Activated CD4-positive, alpha-beta T cell treated with anti-CD3 and anti-CD28 coated beads, Interleukin-2, amount 10 ng/mL, durations not matched to agents 24 days and 14 days (primary cell): ENCODE results near the gene PAM16. TPM values are rescaled to one million over a fixed set of nuclear protein-coding genes. Genes with fewer than 3 reads are reported as not detected.

ENCODE experiments used
- DNase-seq: peaks from one replicate; pipeline ENCODE4 v3.0.0; 2022
- H3K27ac Mint-ChIP-seq: one replicate; pipeline ENCODE4 v1.8.0; 2022; ENCODE audit warnings: mild to moderate bottlenecking, mixed read lengths
- H3K27me3 Mint-ChIP-seq: one replicate; pipeline ENCODE4 v1.8.0; 2022; ENCODE audit warnings: mixed read lengths
- H3K36me3 Mint-ChIP-seq: one replicate; pipeline ENCODE4 v1.8.0; 2022; ENCODE audit warnings: low read depth, mild to moderate bottlenecking, mixed read lengths
- H3K4me1 Mint-ChIP-seq: one replicate; pipeline ENCODE4 v1.8.0; 2021; ENCODE audit warnings: mixed read lengths
- H3K4me3 Mint-ChIP-seq: one replicate; pipeline ENCODE4 v1.8.0; 2022; ENCODE audit warnings: mild to moderate bottlenecking, moderate library complexity, mixed read lengths
- H3K9me3 Mint-ChIP-seq: one replicate; pipeline ENCODE4 v1.8.0; 2021; ENCODE audit warnings: mixed read lengths
- intact Hi-C: fragments of 100-400 bp; cut with micrococcal nuclease; formaldehyde crosslinking; loops from one replicate; pipeline ENCODE4 v1.15.1; 2023
- total RNA-seq: library from RNA; stranded (reverse); gene quantifications from 2 replicates; pipeline ENCODE4 v1.2.3, GENCODE V29; 2022

The PAM16 gene
- total RNA-seq, 1 donor from 2014 or later: 104 TPM

DNA sequence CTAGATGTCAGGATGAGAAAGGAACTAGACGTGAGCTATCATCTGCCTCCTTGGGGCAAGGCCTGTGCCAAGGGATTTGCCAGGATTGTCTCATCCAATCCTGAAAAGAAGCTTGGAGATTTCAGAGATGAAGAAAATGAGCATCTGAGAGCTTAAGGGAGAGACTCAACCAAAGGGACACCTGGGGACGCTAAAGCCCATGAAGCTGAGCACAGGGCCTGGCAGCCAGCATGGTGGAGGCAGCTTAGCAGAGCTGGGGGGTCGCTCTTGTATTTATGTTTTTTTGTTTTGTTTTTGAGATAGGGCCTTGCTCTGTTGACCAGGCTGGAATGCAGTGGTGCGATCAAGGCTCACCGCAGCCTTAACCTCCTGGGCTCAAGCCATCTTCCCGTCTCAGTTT, 53.6 kb downstream of the PAM16 start:
- Mint-ChIP-seq H3K36me3 (peaks cover 4% of the 10 kb centered on the region), H3K9me3 (no peaks in the 10 kb centered on the region), H3K4me1 (peaks cover 2% of the 10 kb centered on the region), H3K4me3 (no peak overlapping the region), H3K27me3 (peaks cover 8% of the 10 kb centered on the region), H3K27ac (no peak overlapping the region)
- intact Hi-C loops: no loop called here
- no peak for DNase-seq

DNA sequence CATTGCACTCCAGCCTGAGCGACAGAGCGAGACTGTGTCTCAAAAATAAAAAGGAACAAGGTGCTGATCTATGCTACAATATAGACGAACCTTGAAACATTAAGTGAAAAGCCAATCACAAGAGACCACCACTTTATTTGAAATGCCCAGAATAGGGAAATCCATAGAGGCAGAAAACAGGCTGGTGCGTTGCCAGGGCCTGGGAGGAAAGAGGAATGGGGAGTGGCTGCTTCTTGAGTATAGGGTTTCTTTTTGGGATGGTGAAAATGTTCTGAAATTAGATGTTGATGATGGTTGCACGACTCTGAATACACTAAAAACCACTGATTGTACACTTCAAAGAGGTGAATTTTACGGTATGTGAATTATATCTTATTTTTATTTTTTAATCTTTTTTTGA, 55.5 kb downstream of the PAM16 start:
- peaks cover 2% of the 10 kb centered on the region for H3K4me1 Mint-ChIP-seq
- DNase-seq: no peak
- no peak overlapping the region for H3K27ac Mint-ChIP-seq
- H3K4me3 Mint-ChIP-seq: no peak overlapping the region
- peaks cover 2% of the 10 kb centered on the region for H3K36me3 Mint-ChIP-seq
- H3K9me3 Mint-ChIP-seq: no peaks in the 10 kb centered on the region
- intact Hi-C loops: no loop called here
- H3K27me3 Mint-ChIP-seq: peaks cover 8% of the 10 kb centered on the region

GRCh38 chr16:4293822-4294457, 57.2 kb downstream of the PAM16 start:
- intact Hi-C loops: no loop called here
- H3K4me1 Mint-ChIP-seq: peaks cover 2% of the 10 kb centered on the region
- H3K27ac Mint-ChIP-seq: no peak overlapping the region
- no peak overlapping the region for H3K4me3 Mint-ChIP-seq
- peaks cover 8% of the 10 kb centered on the region for H3K27me3 Mint-ChIP-seq
- H3K9me3 Mint-ChIP-seq: no peaks in the 10 kb centered on the region
- H3K36me3 Mint-ChIP-seq: no peaks in the 10 kb centered on the region
- DNase-seq: no peak

DNA sequence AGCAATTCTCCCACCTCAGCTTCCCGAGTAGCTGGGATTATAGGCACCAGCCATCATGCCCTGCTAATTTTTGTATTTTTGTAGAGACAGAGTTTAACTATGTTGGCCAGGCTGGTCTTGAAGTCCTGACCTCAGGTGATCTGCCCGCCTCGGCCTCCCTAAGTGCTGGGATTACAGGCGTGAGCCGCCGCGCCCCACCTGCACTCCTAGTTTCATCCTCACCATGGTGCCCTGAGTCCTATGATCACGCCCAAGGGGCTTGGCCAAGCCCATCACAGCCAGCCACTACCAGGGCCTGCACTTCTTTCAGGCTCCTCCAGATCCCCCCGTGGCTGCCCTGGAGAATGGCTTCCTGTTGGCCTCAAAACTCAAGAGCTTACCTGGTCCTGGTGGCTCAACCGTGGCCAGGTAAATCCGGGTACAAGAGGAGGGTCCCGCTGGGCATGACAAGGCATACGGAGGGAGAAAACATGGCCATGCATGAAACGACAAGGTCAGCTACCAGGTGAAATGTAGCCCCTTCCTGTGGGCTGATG, 57.9 kb downstream of the PAM16 start:
- no peaks in the 10 kb centered on the region for H3K36me3 Mint-ChIP-seq
- H3K9me3 Mint-ChIP-seq: no peaks in the 10 kb centered on the region
- intact Hi-C loops: no loop called here
- peaks cover 8% of the 10 kb centered on the region for H3K27me3 Mint-ChIP-seq
- no peak for DNase-seq
- no peak overlapping the region for H3K4me3 Mint-ChIP-seq
- H3K4me1 Mint-ChIP-seq: peaks cover 6% of the 10 kb centered on the region
- no peak overlapping the region for H3K27ac Mint-ChIP-seq

- H3K4me1 Mint-ChIP-seq: peaks cover 11% of the 10 kb centered on the region
- no peak overlapping the region for H3K4me3 Mint-ChIP-seq
- DNase-seq: no peak
- H3K27me3 Mint-ChIP-seq: peaks cover 8% of the 10 kb centered on the region
- intact Hi-C loops: no loop called here
- no peaks in the 10 kb centered on the region for H3K9me3 Mint-ChIP-seq
- H3K36me3 Mint-ChIP-seq: no peaks in the 10 kb centered on the region
- no peak overlapping the region for H3K27ac Mint-ChIP-seq
These were observed 59.4 kb downstream of the PAM16 start for GRCh38 chr16:4291699-4292098.

Other genes starting within 250 kb of the PAM16 start
- 8.9 and 9.6 TPM in 2 replicates for gene ADCY9, start 234.9 kb downstream of the PAM16 start, total RNA-seq
- gene SRL, start 109.2 kb downstream of the PAM16 start, total RNA-seq: not detected in 2 replicates
- gene TFAP4, start 78.3 kb downstream of the PAM16 start, total RNA-seq: 46.1 and 53.4 TPM in 2 replicates
- 1.0 and 1.4 TPM in 2 replicates for gene GLIS2, start 35.3 kb downstream of the PAM16 start, total RNA-seq
- gene VASN, start 20.5 kb upstream of the PAM16 start, total RNA-seq: 0.16 TPM in 1 of 2 replicates, not detected in the other
- gene CORO7, start 65.3 kb upstream of the PAM16 start, total RNA-seq: 86.3 and 93.3 TPM in 2 replicates
- 106 and 108 TPM in 2 replicates for gene DNAJA3, start 74.5 kb upstream of the PAM16 start, total RNA-seq
- gene NMRAL1, start 123.3 kb upstream of the PAM16 start, total RNA-seq: 32.2 and 34.5 TPM in 2 replicates
- gene HMOX2, start 125.1 kb upstream of the PAM16 start, total RNA-seq: 64.3 and 70.0 TPM in 2 replicates
- 49.4 and 55.2 TPM in 2 replicates for gene CDIP1, start 187.5 kb upstream of the PAM16 start, total RNA-seq
- not detected in 2 replicates for gene C16orf96, start 205.0 kb upstream of the PAM16 start, total RNA-seq